OCI-LY3 (cell line): Measurements from ENCODE around the gene MBOAT1.
A peak's percentile ranks its signal among the peaks of the same experiment; 100 is the strongest.

Experiments used
- H2AFZ ChIP-seq: fragments of 200-600, 300-600 bp; shearing (Covaris generic); 2 replicates; pipeline ENCODE4 v1.6.0; 2014; ENCODE audit warnings: antibody characterized with exemption, low read depth, low read length
- H3K27ac ChIP-seq: fragments of 200-600, 300-600 bp; sonication (generic); 2 replicates; pipeline ENCODE4 v1.5.1; 2014; ENCODE audit warnings: mild to moderate bottlenecking, low read length, moderate library complexity, mixed read lengths
- H3K27me3 ChIP-seq: fragments of 200-600, 300-600 bp; sonication (generic); 2 replicates; pipeline ENCODE4 v1.6.1; 2014; ENCODE audit warnings: low read depth, low read length, mixed read lengths
- H3K36me3 ChIP-seq: fragments of 200-600, 300-600 bp; sonication (generic); replicated peaks from 2 replicates; pipeline ENCODE3; 2014; ENCODE audit warnings: low read depth, low read length, mixed read lengths
- H3K4me1 ChIP-seq: fragments of 300-600, 200-600 bp; sonication (generic); 2 replicates; pipeline ENCODE4 v1.6.1; 2014; ENCODE audit warnings: low read length, mixed read lengths
- H3K4me2 ChIP-seq: fragments of 200-600, 300-600 bp; sonication (generic); 2 replicates; pipeline ENCODE4 v1.6.1; 2014; ENCODE audit warnings: low read length, mixed read lengths
- H3K4me3 ChIP-seq: fragments of 300-600, 200-600 bp; sonication (generic); 2 replicates; pipeline ENCODE4 v1.5.1; 2014; ENCODE audit warnings: antibody characterized with exemption, mild to moderate bottlenecking, low read length, moderate library complexity
- H3K79me2 ChIP-seq: fragments of 300-600, 200-600 bp; shearing (Covaris generic); 2 replicates; pipeline ENCODE4 v1.6.1; 2014; ENCODE audit warnings: mild to moderate bottlenecking, low read length, mixed read lengths
- H3K9ac ChIP-seq: fragments of 300-600, 200-600 bp; shearing (Covaris generic); 2 replicates; pipeline ENCODE4 v1.6.0; 2014; ENCODE audit warnings: mild to moderate bottlenecking, low read length, moderate library complexity
- H3K9me3 ChIP-seq: fragments of 200-600, 300-600 bp; shearing (Covaris generic); 2 replicates; pipeline ENCODE4 v1.6.1; 2014; ENCODE audit warnings: low read length, mixed read lengths; ENCODE audit not compliant: insufficient read depth
- H4K20me1 ChIP-seq: fragments of 200-600, 300-600 bp; sonication (generic); 2 replicates; pipeline ENCODE4 v1.6.1; 2016; ENCODE audit warnings: low read length, mixed read lengths; ENCODE audit not compliant: insufficient read depth
- EZH2phosphoT487 ChIP-seq: fragments of 200-600 bp; shearing (Covaris generic); IDR thresholded peaks from 2 replicates; pipeline ENCODE4 v1.6.1; 2018; ENCODE audit warnings: antibody characterized with exemption, mixed run types, low read depth
- TF ChIP-seq, protein P1 (sequence below): fragments of 200-600, 300-600 bp; sonication (generic); IDR thresholded peaks from 2 replicates; pipeline ENCODE4 v1.5.1; 2014; ENCODE audit warnings: antibody characterized with exemption, low read length, low read depth

MBOAT1 gene

DNA sequence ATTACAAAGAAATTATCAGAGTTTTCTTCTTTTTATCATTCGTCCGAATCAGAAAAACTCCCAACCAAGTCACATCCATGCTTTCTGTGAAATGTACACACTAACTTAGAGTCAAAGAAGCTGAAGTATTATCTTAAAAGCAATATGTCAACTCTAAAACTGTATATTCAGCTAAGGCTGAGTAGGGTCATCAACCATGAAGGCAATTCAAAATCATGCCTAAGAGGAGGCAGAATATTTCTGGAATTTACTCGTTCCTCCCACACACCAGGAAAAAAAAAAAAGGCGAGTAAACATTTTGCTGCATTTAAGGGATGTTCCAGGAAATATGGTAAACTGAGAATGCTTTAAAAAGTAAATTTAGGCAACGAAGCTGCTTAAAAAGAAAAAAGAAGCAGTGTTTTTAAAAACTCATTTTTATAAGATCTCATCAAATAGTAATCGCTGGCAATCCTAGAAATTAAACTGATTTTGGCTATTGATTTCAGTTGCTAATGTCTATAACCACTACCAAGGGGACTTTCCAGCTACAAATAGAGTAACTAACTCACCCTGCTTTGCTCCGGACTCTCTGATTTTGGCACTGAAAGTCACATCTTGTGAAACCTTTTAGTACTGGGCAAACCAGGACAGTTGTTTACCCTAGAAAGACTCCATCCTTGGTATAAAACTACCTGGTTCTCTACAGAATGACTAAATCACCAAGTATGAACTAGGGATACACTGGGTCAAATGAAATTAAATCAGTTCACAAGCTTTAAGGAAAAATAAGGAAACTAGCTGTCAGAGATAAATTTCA is 82.8 kb downstream of the MBOAT1 start:
- H3K4me3 ChIP-seq: no peak overlapping the region
- H3K4me1 ChIP-seq: 0 out of 2 replicates have a peak, but pooled peaks cover 8% of the 10 kb centered on the region
- H3K27ac ChIP-seq: no peak overlapping the region
- no peaks in the 10 kb centered on the region for H3K27me3 ChIP-seq
- no peak overlapping the region for H3K9ac ChIP-seq
- H3K36me3 ChIP-seq: no peaks in the 10 kb centered on the region
- no peak overlapping the region for H3K4me2 ChIP-seq
- TF ChIP-seq EZH2phosphoT487: no peak
- TF ChIP-seq, protein P1, sequence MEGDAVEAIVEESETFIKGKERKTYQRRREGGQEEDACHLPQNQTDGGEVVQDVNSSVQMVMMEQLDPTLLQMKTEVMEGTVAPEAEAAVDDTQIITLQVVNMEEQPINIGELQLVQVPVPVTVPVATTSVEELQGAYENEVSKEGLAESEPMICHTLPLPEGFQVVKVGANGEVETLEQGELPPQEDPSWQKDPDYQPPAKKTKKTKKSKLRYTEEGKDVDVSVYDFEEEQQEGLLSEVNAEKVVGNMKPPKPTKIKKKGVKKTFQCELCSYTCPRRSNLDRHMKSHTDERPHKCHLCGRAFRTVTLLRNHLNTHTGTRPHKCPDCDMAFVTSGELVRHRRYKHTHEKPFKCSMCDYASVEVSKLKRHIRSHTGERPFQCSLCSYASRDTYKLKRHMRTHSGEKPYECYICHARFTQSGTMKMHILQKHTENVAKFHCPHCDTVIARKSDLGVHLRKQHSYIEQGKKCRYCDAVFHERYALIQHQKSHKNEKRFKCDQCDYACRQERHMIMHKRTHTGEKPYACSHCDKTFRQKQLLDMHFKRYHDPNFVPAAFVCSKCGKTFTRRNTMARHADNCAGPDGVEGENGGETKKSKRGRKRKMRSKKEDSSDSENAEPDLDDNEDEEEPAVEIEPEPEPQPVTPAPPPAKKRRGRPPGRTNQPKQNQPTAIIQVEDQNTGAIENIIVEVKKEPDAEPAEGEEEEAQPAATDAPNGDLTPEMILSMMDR: no peak
- H3K9me3 ChIP-seq: no peaks in the 10 kb centered on the region
- no peaks in the 10 kb centered on the region for H4K20me1 ChIP-seq
- no peaks in the 10 kb centered on the region for H3K79me2 ChIP-seq
- H2AFZ ChIP-seq: no peak overlapping the region

GRCh38 chr6:20128018-20128417 is 84.3 kb downstream of the MBOAT1 start:
- no peaks in the 10 kb centered on the region for H3K79me2 ChIP-seq
- H4K20me1 ChIP-seq: no peaks in the 10 kb centered on the region
- TF ChIP-seq, protein P1: no peak
- TF ChIP-seq EZH2phosphoT487: no peak
- H3K4me2 ChIP-seq: no peak overlapping the region
- H3K4me1 ChIP-seq: 0 out of 2 replicates have a peak, but pooled peaks cover 8% of the 10 kb centered on the region
- H3K4me3 ChIP-seq: no peak overlapping the region
- no peaks in the 10 kb centered on the region for H3K27me3 ChIP-seq
- no peak overlapping the region for H2AFZ ChIP-seq
- H3K9ac ChIP-seq: no peak overlapping the region
- H3K27ac ChIP-seq: no peak overlapping the region
- H3K36me3 ChIP-seq: no peaks in the 10 kb centered on the region
- H3K9me3 ChIP-seq: no peaks in the 10 kb centered on the region

DNA sequence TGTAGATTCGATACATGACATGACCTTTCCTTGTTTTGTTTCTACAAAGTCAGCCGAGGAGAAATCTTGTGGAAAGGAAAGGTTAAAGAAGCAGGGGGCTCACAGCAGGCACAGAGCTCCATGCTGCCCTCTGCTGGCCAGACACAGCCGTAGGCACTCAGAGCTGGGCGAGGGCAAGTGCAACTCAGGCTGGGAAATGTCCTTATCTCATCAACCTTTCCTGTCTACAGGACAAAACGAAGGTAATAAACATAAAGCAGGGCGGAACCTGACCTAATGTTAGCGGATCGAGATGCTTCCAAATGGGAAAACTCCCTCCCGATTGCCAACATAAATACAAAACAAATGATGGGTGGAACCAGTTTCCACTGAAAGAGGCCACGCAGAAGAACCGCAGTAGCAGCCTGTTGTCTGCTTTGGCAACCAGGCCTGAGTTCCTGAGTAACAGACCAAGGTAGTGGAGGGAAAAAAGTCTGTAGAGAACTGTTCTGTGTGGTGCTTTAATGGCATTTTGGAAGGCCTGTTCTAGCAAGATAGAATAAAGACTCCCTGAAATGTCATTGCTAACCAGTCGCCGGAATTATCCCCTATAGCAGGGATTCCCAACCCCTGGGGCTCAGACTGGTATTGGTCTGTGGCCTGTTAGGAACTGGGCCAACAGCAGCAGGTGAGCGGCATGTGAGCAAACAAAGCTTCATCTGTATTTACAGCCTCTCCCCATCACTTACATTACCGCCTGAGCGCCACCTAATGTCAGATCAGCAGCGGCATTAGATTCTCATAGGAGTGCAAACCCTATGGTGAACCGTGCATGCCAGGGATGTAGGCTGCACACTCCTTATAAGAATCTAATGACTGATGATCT is 85.2 kb downstream of the MBOAT1 start:
- Histone ChIP-seq H3K36me3 (no peaks in the 10 kb centered on the region), H3K4me3 (0 out of 2 replicates have a peak overlapping the region, but pooled peaks have one; percentile 26), H2AFZ (peak overlapping the region; percentile 45; the same call in 1 of the 2 replicates), H3K9me3 (no peaks in the 10 kb centered on the region), H3K27me3 (no peaks in the 10 kb centered on the region), H3K79me2 (no peaks in the 10 kb centered on the region), H3K9ac (no peak overlapping the region), H3K4me1 (0 out of 2 replicates have a peak, but pooled peaks cover 8% of the 10 kb centered on the region), H3K4me2 (peak overlapping the region; percentile 54), H4K20me1 (no peaks in the 10 kb centered on the region), H3K27ac (no peak overlapping the region)
- TF ChIP-seq EZH2phosphoT487: no peak
- TF ChIP-seq, protein P1: peak; percentile 73
